ENCODE data around the gene VWDE.

DNA sequence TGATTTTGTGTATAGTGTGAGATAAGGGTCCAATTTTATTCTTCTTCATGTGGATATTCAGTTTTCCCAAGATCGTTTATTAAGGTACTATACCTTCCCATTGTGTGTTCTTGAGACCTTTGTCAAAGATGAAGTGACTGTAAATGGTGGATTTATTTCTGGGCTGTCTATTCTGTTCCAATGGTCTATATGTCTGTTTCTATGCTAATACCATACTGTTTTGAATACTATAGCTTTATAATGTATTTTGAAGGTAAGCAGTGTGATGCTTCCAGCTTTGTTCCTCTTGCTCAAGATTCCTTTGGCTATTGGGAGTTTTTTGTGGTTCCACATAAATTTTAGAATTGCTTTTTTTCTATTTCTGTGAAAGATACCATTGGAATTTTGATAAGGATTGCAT, 8.7 kb upstream of the VWDE start:
- TF ChIP-seq, protein P1, sequence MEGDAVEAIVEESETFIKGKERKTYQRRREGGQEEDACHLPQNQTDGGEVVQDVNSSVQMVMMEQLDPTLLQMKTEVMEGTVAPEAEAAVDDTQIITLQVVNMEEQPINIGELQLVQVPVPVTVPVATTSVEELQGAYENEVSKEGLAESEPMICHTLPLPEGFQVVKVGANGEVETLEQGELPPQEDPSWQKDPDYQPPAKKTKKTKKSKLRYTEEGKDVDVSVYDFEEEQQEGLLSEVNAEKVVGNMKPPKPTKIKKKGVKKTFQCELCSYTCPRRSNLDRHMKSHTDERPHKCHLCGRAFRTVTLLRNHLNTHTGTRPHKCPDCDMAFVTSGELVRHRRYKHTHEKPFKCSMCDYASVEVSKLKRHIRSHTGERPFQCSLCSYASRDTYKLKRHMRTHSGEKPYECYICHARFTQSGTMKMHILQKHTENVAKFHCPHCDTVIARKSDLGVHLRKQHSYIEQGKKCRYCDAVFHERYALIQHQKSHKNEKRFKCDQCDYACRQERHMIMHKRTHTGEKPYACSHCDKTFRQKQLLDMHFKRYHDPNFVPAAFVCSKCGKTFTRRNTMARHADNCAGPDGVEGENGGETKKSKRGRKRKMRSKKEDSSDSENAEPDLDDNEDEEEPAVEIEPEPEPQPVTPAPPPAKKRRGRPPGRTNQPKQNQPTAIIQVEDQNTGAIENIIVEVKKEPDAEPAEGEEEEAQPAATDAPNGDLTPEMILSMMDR (IDR thresholded peaks at IDR 0.05; ENCODE audit: low read depth, low read length): no peak
- TF ChIP-seq POLR2A (IDR thresholded peaks at IDR 0.05; ENCODE audit: extremely low read depth, insufficient read length) (no peak), MYC (IDR thresholded peaks at IDR 0.05; ENCODE audit: low read depth, low read length) (no peak)

Data from NB4 (cell line).